Stimulated activated CD4-positive, alpha-beta T cell treated with anti-CD3 and anti-CD28 coated beads, Interleukin-15, amount 100 ng/mL, for 24 hours (primary cell): ENCODE measurements around the gene ST6GALNAC4.
"Not testable (repeated sequence)": the region's sequence is repeated elsewhere in the genome, so short reads cannot be mapped to it uniquely, and the experiment has no call there.

Experiments
- DNase-seq: peaks from one replicate; pipeline ENCODE4 v3.0.0-alpha.2; 2020

The ST6GALNAC4 gene

GRCh38 chr9:127884976-127885490, 31.8 kb downstream of the ST6GALNAC4 start:
- no peak for DNase-seq

GRCh38 chr9:127884427-127884911, 32.4 kb downstream of the ST6GALNAC4 start:
- DNase-seq: no peak

- no peak for DNase-seq
Observed at GRCh38 chr9:127883959-127884358, 32.9 kb downstream of the ST6GALNAC4 start.

- DNase-seq: not testable (repeated sequence)
Observed at GRCh38 chr9:127881715-127882114, 35.1 kb downstream of the ST6GALNAC4 start.

- DNase-seq: no peak
Observed at GRCh38 chr9:127880143-127880542, 36.7 kb downstream of the ST6GALNAC4 start.

- DNase-seq: no peak
Observed at GRCh38 chr9:127878652-127879390, 38.0 kb downstream of the ST6GALNAC4 start.

GRCh38 chr9:127878001-127878651, 38.7 kb downstream of the ST6GALNAC4 start:
- DNase-seq: no peak

- no peak for DNase-seq
Observed at GRCh38 chr9:127877566-127877998, 39.3 kb downstream of the ST6GALNAC4 start, which contains the start of gene AK1. TSS of gene AK1 (minus strand) at chr9:127877675. CDS start at chr9:127874617, 3,058 bp downstream.

- DNase-seq: no peak
Observed at GRCh38 chr9:127876764-127877562, 39.9 kb downstream of the ST6GALNAC4 start.

- no peak for DNase-seq
Observed at GRCh38 chr9:127876026-127876763, 40.6 kb downstream of the ST6GALNAC4 start.

GRCh38 chr9:127875306-127875966, 41.4 kb downstream of the ST6GALNAC4 start:
- no peak for DNase-seq

- DNase-seq: no peak
Observed at GRCh38 chr9:127874301-127875221, 42.3 kb downstream of the ST6GALNAC4 start.

- DNase-seq: no peak
Observed at GRCh38 chr9:127873886-127874285, 43.0 kb downstream of the ST6GALNAC4 start.

GRCh38 chr9:127873223-127873691, 43.6 kb downstream of the ST6GALNAC4 start:
- no peak for DNase-seq

- no peak for DNase-seq
Observed at GRCh38 chr9:127872369-127873222, 44.2 kb downstream of the ST6GALNAC4 start.

GRCh38 chr9:127871531-127871930, 45.3 kb downstream of the ST6GALNAC4 start:
- no peak for DNase-seq

GRCh38 chr9:127870887-127871286, 46.0 kb downstream of the ST6GALNAC4 start:
- DNase-seq: no peak

- not testable (repeated sequence) for DNase-seq
Observed at GRCh38 chr9:127870153-127870491, 46.7 kb downstream of the ST6GALNAC4 start.
